Natural killer cell treated with Interleukin-12 subunit alpha and Interleukin-12 subunit beta and Interleukin-15 and Interleukin-18, amount 100 ng/mL, for 72 hours (primary cell): ENCODE measurements around the gene HDGFL2. TPM values are rescaled to one million over a fixed set of nuclear protein-coding genes. Genes with fewer than 3 reads are reported as not detected.

Source experiments
- total RNA-seq, 2 donors: library from RNA; stranded (reverse); gene quantifications; one replicate each; pipeline ENCODE4 v1.2.3, GENCODE V29; 2022

Gene HDGFL2
- total RNA-seq, 2 donors from 2014 or later = 43.3 to 47.6 TPM

Other genes starting within 250 kb of the HDGFL2 start
- gene EBI3, start 242.8 kb upstream of the HDGFL2 start, total RNA-seq = 100 to 1,000 TPM in 1 of 2 donors, 10 to 100 TPM in 1; 32.4 to 131 TPM
- gene YJU2, start 225.2 kb upstream of the HDGFL2 start, total RNA-seq = 10 to 100 TPM; 30.2 to 33.3 TPM
- gene SHD, start 193.0 kb upstream of the HDGFL2 start, total RNA-seq = not detected
- 1 to 10 TPM; 4.6 to 5.1 TPM for gene TMIGD2, start 169.9 kb upstream of the HDGFL2 start, total RNA-seq
- gene FSD1, start 167.7 kb upstream of the HDGFL2 start, total RNA-seq = 10 to 100 TPM; 16.0 to 24.7 TPM
- 10 to 100 TPM in 1 of 2 donors, 1 to 10 TPM in 1; 7.3 to 12.8 TPM for gene STAP2, start 133.5 kb upstream of the HDGFL2 start, total RNA-seq
- gene MPND, start 128.7 kb upstream of the HDGFL2 start, total RNA-seq = 10 to 100 TPM; 28.3 to 73.5 TPM
- gene SH3GL1, start 71.8 kb upstream of the HDGFL2 start, total RNA-seq = 10 to 100 TPM; 47.0 to 50.8 TPM
- 100 to 1,000 TPM in 1 of 2 donors, 10 to 100 TPM in 1; 54.6 to 125 TPM for gene CHAF1A, start 69.7 kb upstream of the HDGFL2 start, total RNA-seq
- 10 to 100 TPM; 56.9 to 63.9 TPM for gene UBXN6, start 14.5 kb upstream of the HDGFL2 start, total RNA-seq
- gene PLIN4, start 46.2 kb downstream of the HDGFL2 start, total RNA-seq = not detected
- not detected for gene PLIN5, start 62.9 kb downstream of the HDGFL2 start, total RNA-seq
- gene LRG1, start 67.7 kb downstream of the HDGFL2 start, total RNA-seq = under 1 TPM in 1 of 2 donors, not detected in 1; 0.36 TPM
- under 1 TPM in 1 of 2 donors, not detected in 1; 0.14 TPM for gene SEMA6B, start 87.4 kb downstream of the HDGFL2 start, total RNA-seq
- gene TNFAIP8L1, start 167.2 kb downstream of the HDGFL2 start, total RNA-seq = 10 to 100 TPM in 1 of 2 donors, 1 to 10 TPM in 1; 8.3 to 10.3 TPM
- gene MYDGF, start 198.0 kb downstream of the HDGFL2 start, total RNA-seq = 100 to 1,000 TPM; 107 to 195 TPM